ENCODE results near the gene P2RY12.

P2RY12 gene

DNA sequence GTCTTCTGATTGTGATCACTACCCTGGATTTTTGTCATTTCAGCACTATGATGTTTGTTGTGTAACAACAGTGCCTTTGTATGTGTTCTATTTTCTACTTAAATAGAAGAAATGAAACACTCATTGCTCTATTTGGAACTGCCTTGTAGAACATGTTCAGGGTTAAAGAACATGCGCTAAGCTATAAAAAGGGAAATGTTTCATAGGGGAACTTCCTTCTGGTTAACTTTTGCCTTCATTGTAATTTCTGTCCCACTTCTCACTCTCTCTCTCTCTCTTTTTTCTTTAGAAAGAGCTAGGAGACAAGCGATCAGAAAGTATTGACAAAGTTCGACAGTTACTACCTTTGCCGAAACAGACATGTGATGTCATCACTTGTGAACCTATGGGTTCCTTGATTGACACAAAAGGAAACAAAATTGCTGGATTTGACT lies at the start of gene P2RY12:
Gene P2RY12 (minus strand): TSS at position 13 of the 434 bp plus-strand sequence. CDS start 45,908 bp downstream, outside the sequence.
- peaks cover 0 to 25% (median 21%) of the 10 kb centered on the region in 5 donors for H3K4me1 ChIP-seq (ENCODE audit: control insufficient read depth in 5 of 5, insufficient read depth in 5 of 5, low read length in 5 of 5)
- H3K4me3 ChIP-seq (ENCODE audit: low read depth in 1 of 5, low read length in 5 of 5) = peak within 1 kb of the TSS; percentile 17 to 73 (median 64)
- H3K27me3 ChIP-seq (ENCODE audit: control insufficient read depth in 5 of 5, insufficient read depth in 4 of 5, low read length in 5 of 5) = no peaks in the 10 kb centered on the region
- H3K36me3 ChIP-seq (ENCODE audit: control insufficient read depth in 5 of 5, insufficient read depth in 5 of 5, low read length in 5 of 5) = no peaks in the 10 kb centered on the region
- H3K9ac ChIP-seq (ENCODE audit: low read length in 5 of 5) = peak within 1 kb of the TSS; percentile 21 to 93 (median 59)
- peak within 1 kb of the TSS; percentile 80 for H3K27ac ChIP-seq (ENCODE audit: low read depth, low read length)
- no peaks in the 10 kb centered on the region for H3K9me3 ChIP-seq (ENCODE audit: control insufficient read depth in 5 of 5, low read length in 5 of 5)

DNA sequence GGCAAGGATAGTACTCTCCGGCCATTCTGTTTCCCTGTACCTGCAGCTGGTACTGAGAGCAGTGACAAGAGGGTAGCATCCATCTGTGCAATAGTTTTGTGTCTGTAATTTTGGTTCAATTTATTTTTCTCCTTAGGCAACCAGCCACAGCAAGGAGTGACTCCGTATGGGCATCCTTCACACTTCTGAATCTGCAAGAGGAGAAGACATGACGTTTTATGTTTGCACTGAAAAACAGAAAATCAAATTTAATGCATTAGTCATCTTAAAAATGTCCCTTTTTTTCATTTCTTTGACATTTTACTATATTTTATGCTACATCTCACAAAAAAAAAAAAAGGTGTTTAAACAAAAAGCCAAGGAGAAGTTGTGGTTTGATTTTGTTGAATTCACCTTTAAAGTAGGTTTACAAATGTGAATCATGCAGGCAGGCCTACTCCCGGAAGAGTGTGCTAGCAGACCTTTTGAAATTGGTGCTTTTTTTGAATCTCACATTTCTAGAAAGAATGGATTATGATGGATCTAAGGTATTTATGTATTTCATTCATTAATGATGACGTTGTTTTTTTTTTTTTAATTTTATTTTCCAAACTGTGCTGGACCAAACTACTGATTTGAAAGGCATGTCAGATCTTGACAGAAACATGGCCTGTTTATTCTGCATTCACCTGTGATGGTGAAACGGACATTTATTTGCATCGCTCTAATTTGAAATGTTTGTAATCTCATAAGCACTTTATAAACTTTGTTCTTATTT lies 48.2 kb upstream of the P2RY12 start:
- Histone ChIP-seq H3K4me1 (ENCODE audit: control insufficient read depth in 5 of 5, insufficient read depth in 5 of 5, low read length in 5 of 5) (no peaks in the 10 kb centered on the region), H3K27ac (ENCODE audit: low read depth, low read length) (no peak overlapping the region), H3K36me3 (ENCODE audit: control insufficient read depth in 5 of 5, insufficient read depth in 5 of 5, low read length in 5 of 5) (no peaks in the 10 kb centered on the region), H3K9me3 (ENCODE audit: control insufficient read depth in 5 of 5, low read length in 5 of 5) (no peaks in the 10 kb centered on the region), H3K4me3 (ENCODE audit: low read depth in 1 of 5, low read length in 5 of 5) (no peak overlapping the region), H3K9ac (ENCODE audit: low read length in 5 of 5) (no peak overlapping the region), H3K27me3 (ENCODE audit: control insufficient read depth in 5 of 5, insufficient read depth in 4 of 5, low read length in 5 of 5) (no peaks in the 10 kb centered on the region)

GRCh38 chr3:151431940-151432339 lies 47.4 kb upstream of the P2RY12 start:
- Histone ChIP-seq H3K9me3 (ENCODE audit: control insufficient read depth in 5 of 5, low read length in 5 of 5) (no peaks in the 10 kb centered on the region), H3K4me1 (ENCODE audit: control insufficient read depth in 5 of 5, insufficient read depth in 5 of 5, low read length in 5 of 5) (no peaks in the 10 kb centered on the region), H3K27ac (ENCODE audit: low read depth, low read length) (no peak overlapping the region), H3K4me3 (ENCODE audit: low read depth in 1 of 5, low read length in 5 of 5) (no peak overlapping the region), H3K27me3 (ENCODE audit: control insufficient read depth in 5 of 5, insufficient read depth in 4 of 5, low read length in 5 of 5) (no peaks in the 10 kb centered on the region), H3K36me3 (ENCODE audit: control insufficient read depth in 5 of 5, insufficient read depth in 5 of 5, low read length in 5 of 5) (no peaks in the 10 kb centered on the region), H3K9ac (ENCODE audit: low read length in 5 of 5) (no peak overlapping the region)

GRCh38 chr3:151430821-151431484 lies 46.4 kb upstream of the P2RY12 start:
- Histone ChIP-seq H3K9me3 (ENCODE audit: control insufficient read depth in 5 of 5, low read length in 5 of 5) (no peaks in the 10 kb centered on the region), H3K27me3 (ENCODE audit: control insufficient read depth in 5 of 5, insufficient read depth in 4 of 5, low read length in 5 of 5) (no peaks in the 10 kb centered on the region), H3K27ac (ENCODE audit: low read depth, low read length) (no peak overlapping the region), H3K9ac (ENCODE audit: low read length in 5 of 5) (no peak overlapping the region), H3K36me3 (ENCODE audit: control insufficient read depth in 5 of 5, insufficient read depth in 5 of 5, low read length in 5 of 5) (no peaks in the 10 kb centered on the region), H3K4me1 (ENCODE audit: control insufficient read depth in 5 of 5, insufficient read depth in 5 of 5, low read length in 5 of 5) (no peaks in the 10 kb centered on the region), H3K4me3 (ENCODE audit: low read depth in 1 of 5, low read length in 5 of 5) (no peak overlapping the region)

DNA sequence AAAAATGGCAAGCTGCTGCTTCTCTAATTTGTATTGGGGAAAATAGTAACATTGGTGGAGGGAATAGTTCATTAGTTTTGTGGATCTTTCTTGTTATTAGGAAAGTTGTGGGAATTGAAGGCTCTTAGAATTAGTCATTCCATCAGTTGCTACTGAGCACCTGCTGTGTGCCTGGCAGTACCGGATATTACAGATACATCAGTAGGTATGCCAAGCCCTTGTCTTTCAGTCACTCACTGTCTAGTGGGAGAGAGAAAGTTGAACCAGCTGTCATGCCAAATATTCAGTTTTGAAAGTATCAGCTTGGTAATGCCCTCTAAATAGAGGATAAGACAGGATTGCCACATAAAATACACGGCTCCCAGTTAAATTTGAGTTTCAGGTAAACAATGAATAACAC lies 43.8 kb upstream of the P2RY12 start:
- H3K9ac ChIP-seq (ENCODE audit: low read length in 5 of 5) = no peak overlapping the region
- H3K36me3 ChIP-seq (ENCODE audit: control insufficient read depth in 5 of 5, insufficient read depth in 5 of 5, low read length in 5 of 5) = no peaks in the 10 kb centered on the region
- no peaks in the 10 kb centered on the region for H3K4me1 ChIP-seq (ENCODE audit: control insufficient read depth in 5 of 5, insufficient read depth in 5 of 5, low read length in 5 of 5)
- H3K27ac ChIP-seq (ENCODE audit: low read depth, low read length) = no peak overlapping the region
- no peak overlapping the region for H3K4me3 ChIP-seq (ENCODE audit: low read depth in 1 of 5, low read length in 5 of 5)
- no peaks in the 10 kb centered on the region for H3K27me3 ChIP-seq (ENCODE audit: control insufficient read depth in 5 of 5, insufficient read depth in 4 of 5, low read length in 5 of 5)
- no peaks in the 10 kb centered on the region for H3K9me3 ChIP-seq (ENCODE audit: control insufficient read depth in 5 of 5, low read length in 5 of 5)

GRCh38 chr3:151426341-151426657 lies 41.7 kb upstream of the P2RY12 start:
- no peak overlapping the region for H3K27ac ChIP-seq (ENCODE audit: low read depth, low read length)
- no peak overlapping the region for H3K4me3 ChIP-seq (ENCODE audit: low read depth in 1 of 5, low read length in 5 of 5)
- H3K4me1 ChIP-seq (ENCODE audit: control insufficient read depth in 5 of 5, insufficient read depth in 5 of 5, low read length in 5 of 5) = no peaks in the 10 kb centered on the region
- no peaks in the 10 kb centered on the region for H3K27me3 ChIP-seq (ENCODE audit: control insufficient read depth in 5 of 5, insufficient read depth in 4 of 5, low read length in 5 of 5)
- H3K36me3 ChIP-seq (ENCODE audit: control insufficient read depth in 5 of 5, insufficient read depth in 5 of 5, low read length in 5 of 5) = no peaks in the 10 kb centered on the region
- no peaks in the 10 kb centered on the region for H3K9me3 ChIP-seq (ENCODE audit: control insufficient read depth in 5 of 5, low read length in 5 of 5)
- no peak overlapping the region for H3K9ac ChIP-seq (ENCODE audit: low read length in 5 of 5)

GRCh38 chr3:151425627-151426340 lies 41.2 kb upstream of the P2RY12 start:
- Histone ChIP-seq H3K4me3 (ENCODE audit: low read depth in 1 of 5, low read length in 5 of 5) (no peak overlapping the region), H3K4me1 (ENCODE audit: control insufficient read depth in 5 of 5, insufficient read depth in 5 of 5, low read length in 5 of 5) (no peaks in the 10 kb centered on the region), H3K27me3 (ENCODE audit: control insufficient read depth in 5 of 5, insufficient read depth in 4 of 5, low read length in 5 of 5) (no peaks in the 10 kb centered on the region), H3K36me3 (ENCODE audit: control insufficient read depth in 5 of 5, insufficient read depth in 5 of 5, low read length in 5 of 5) (no peaks in the 10 kb centered on the region), H3K27ac (ENCODE audit: low read depth, low read length) (no peak overlapping the region), H3K9me3 (ENCODE audit: control insufficient read depth in 5 of 5, low read length in 5 of 5) (no peaks in the 10 kb centered on the region), H3K9ac (ENCODE audit: low read length in 5 of 5) (no peak overlapping the region)

- Histone ChIP-seq H3K4me3 (ENCODE audit: low read depth in 1 of 5, low read length in 5 of 5) (no peak overlapping the region), H3K9ac (ENCODE audit: low read length in 5 of 5) (no peak overlapping the region), H3K36me3 (ENCODE audit: control insufficient read depth in 5 of 5, insufficient read depth in 5 of 5, low read length in 5 of 5) (no peaks in the 10 kb centered on the region), H3K27me3 (ENCODE audit: control insufficient read depth in 5 of 5, insufficient read depth in 4 of 5, low read length in 5 of 5) (no peaks in the 10 kb centered on the region), H3K9me3 (ENCODE audit: control insufficient read depth in 5 of 5, low read length in 5 of 5) (no peaks in the 10 kb centered on the region), H3K27ac (ENCODE audit: low read depth, low read length) (no peak overlapping the region), H3K4me1 (ENCODE audit: control insufficient read depth in 5 of 5, insufficient read depth in 5 of 5, low read length in 5 of 5) (no peaks in the 10 kb centered on the region)
Measured at GRCh38 chr3:151423091-151423490, 38.5 kb upstream of the P2RY12 start.

DNA sequence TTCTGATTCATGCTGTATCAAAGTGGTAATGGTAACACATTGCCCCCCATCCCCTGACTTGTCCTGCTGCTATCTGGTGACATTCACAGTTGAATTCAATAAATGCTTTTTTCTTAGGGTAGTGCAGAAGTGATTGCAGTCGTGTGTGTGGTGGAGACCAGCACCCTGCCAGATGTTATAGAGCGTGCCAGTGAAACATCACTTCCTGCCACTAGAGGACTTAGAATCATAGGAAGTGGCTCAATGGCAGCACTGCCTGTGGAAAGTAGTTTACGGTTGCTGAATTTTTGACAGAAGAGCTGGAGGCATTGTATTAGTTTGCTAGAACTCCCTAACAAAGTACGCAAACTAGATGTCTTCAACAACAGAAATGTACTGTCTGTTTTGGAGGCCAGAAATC lies 37.4 kb upstream of the P2RY12 start:
- no peaks in the 10 kb centered on the region for H3K4me1 ChIP-seq (ENCODE audit: control insufficient read depth in 5 of 5, insufficient read depth in 5 of 5, low read length in 5 of 5)
- no peak overlapping the region for H3K4me3 ChIP-seq (ENCODE audit: low read depth in 1 of 5, low read length in 5 of 5)
- H3K27me3 ChIP-seq (ENCODE audit: control insufficient read depth in 5 of 5, insufficient read depth in 4 of 5, low read length in 5 of 5) = no peaks in the 10 kb centered on the region
- H3K9ac ChIP-seq (ENCODE audit: low read length in 5 of 5) = no peak overlapping the region
- H3K27ac ChIP-seq (ENCODE audit: low read depth, low read length) = no peak overlapping the region
- no peaks in the 10 kb centered on the region for H3K36me3 ChIP-seq (ENCODE audit: control insufficient read depth in 5 of 5, insufficient read depth in 5 of 5, low read length in 5 of 5)
- no peaks in the 10 kb centered on the region for H3K9me3 ChIP-seq (ENCODE audit: control insufficient read depth in 5 of 5, low read length in 5 of 5)

- no peaks in the 10 kb centered on the region for H3K36me3 ChIP-seq (ENCODE audit: control insufficient read depth in 5 of 5, insufficient read depth in 5 of 5, low read length in 5 of 5)
- no peaks in the 10 kb centered on the region for H3K27me3 ChIP-seq (ENCODE audit: control insufficient read depth in 5 of 5, insufficient read depth in 4 of 5, low read length in 5 of 5)
- no peak overlapping the region for H3K27ac ChIP-seq (ENCODE audit: low read depth, low read length)
- H3K4me1 ChIP-seq (ENCODE audit: control insufficient read depth in 5 of 5, insufficient read depth in 5 of 5, low read length in 5 of 5) = no peaks in the 10 kb centered on the region
- no peak overlapping the region for H3K9ac ChIP-seq (ENCODE audit: low read length in 5 of 5)
- no peak overlapping the region for H3K4me3 ChIP-seq (ENCODE audit: low read depth in 1 of 5, low read length in 5 of 5)
- no peaks in the 10 kb centered on the region for H3K9me3 ChIP-seq (ENCODE audit: control insufficient read depth in 5 of 5, low read length in 5 of 5)
Measured at GRCh38 chr3:151419806-151420205, 35.3 kb upstream of the P2RY12 start.
